ENCODE results near the gene HGF. TPM values are rescaled to one million over a fixed set of nuclear protein-coding genes. Genes with fewer than 3 reads are reported as not detected.
"Not testable (repeated sequence)": the region's sequence is repeated elsewhere in the genome, so short reads cannot be mapped to it uniquely, and the experiment has no call there.

Gene HGF
- total RNA-seq (not detected), total RNA-seq (0 to 5.3 (median 0.21) reads per million in 172 experiments)
- 1.3 TPM for polyA plus RNA-seq (2013, experiment 1 of 2)
- 1.4 TPM for polyA plus RNA-seq (2013, experiment 2 of 2)

DNA sequence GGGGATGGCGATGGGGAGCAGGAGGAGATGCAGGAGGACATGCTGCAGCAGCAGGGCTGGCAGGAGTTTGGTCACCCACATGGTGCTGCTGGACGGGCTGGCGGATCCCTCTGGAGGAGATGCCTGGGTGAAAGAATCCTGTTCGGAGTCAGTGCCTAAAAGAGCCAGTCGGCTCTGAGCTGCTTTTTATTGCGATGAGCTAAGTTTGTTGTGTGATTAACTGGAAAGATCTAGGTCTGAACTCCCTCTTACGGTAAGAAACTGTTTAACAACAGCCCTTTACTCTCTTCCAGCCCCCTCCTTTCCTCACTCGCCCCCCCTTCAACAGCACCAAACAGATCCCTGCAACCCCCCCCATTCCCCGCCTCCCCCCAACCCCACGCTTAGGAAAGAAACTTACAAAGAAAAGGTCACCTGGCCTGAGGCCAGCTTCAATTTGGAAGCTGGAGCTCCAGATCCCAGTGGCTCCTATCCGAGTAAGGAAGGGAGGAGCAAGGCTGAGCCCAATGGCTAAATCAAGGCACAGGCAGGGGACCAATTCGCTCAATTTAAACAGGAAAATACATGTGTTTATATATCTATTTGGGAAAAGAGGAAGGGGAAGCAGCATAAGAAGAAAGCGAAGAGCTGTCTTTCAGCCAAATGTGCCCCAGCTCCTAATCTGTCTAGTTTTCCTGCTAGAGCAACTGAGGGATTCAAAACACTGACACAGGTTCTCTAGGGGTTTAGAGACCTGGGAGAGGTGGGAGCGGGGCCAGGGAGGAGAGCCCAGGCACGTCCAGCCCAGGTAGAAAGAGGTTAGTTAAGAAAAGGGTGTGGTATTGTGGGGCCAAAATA, at the start of gene HGF:
TSS of gene HGF (minus strand) at position 157 of the 837 bp plus-strand sequence. CDS start at position 81, 76 bp downstream.
- intact Hi-C loops (cut with DNase I, micrococcal nuclease), result no loop called here
- no peak for DNase-seq
- ChIA-PET CTCF (no interaction called here), POLR2A (no interaction called here)
- Mint-ChIP-seq H3K9me3 (no peaks in the 10 kb centered on the region), H3K36me3 (ENCODE audit: low read depth) (no peaks in the 10 kb centered on the region), H3K4me3 (no peak within 1 kb of the TSS), H3K27ac (no peak within 1 kb of the TSS), H3K27me3 (no peaks in the 10 kb centered on the region), H3K4me1 (ENCODE audit: low read depth) (no peaks in the 10 kb centered on the region)
- peak within 1 kb of the TSS; percentile 22 for H3K4me3 ChIP-seq (ENCODE audit: low read length)
- H3K4me1 ChIP-seq (ENCODE audit: insufficient read depth, low read length), result no peaks in the 10 kb centered on the region
- H3K36me3 ChIP-seq (ENCODE audit: insufficient read depth, low read length), result no peaks in the 10 kb centered on the region
- TF ChIP-seq, protein P1, sequence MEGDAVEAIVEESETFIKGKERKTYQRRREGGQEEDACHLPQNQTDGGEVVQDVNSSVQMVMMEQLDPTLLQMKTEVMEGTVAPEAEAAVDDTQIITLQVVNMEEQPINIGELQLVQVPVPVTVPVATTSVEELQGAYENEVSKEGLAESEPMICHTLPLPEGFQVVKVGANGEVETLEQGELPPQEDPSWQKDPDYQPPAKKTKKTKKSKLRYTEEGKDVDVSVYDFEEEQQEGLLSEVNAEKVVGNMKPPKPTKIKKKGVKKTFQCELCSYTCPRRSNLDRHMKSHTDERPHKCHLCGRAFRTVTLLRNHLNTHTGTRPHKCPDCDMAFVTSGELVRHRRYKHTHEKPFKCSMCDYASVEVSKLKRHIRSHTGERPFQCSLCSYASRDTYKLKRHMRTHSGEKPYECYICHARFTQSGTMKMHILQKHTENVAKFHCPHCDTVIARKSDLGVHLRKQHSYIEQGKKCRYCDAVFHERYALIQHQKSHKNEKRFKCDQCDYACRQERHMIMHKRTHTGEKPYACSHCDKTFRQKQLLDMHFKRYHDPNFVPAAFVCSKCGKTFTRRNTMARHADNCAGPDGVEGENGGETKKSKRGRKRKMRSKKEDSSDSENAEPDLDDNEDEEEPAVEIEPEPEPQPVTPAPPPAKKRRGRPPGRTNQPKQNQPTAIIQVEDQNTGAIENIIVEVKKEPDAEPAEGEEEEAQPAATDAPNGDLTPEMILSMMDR (IDR thresholded peaks at IDR 0.05), result no peak
- no peak for ATAC-seq (ENCODE audit: poor library complexity)
- no peaks in the 10 kb centered on the region for H3K27me3 ChIP-seq (ENCODE audit: control insufficient read depth in 1 of 2, insufficient read depth in 2 of 2, low read length in 2 of 2)
- peaks cover 0 to 11% of the 10 kb centered on the region in 2 experiments for H3K9me3 ChIP-seq (ENCODE audit: control insufficient read depth in 1 of 2, insufficient read depth in 1 of 2, low read length in 2 of 2)
- no peak within 1 kb of the TSS for H3K27ac ChIP-seq (ENCODE audit: low read depth in 1 of 2, low read length in 2 of 2)

DNA sequence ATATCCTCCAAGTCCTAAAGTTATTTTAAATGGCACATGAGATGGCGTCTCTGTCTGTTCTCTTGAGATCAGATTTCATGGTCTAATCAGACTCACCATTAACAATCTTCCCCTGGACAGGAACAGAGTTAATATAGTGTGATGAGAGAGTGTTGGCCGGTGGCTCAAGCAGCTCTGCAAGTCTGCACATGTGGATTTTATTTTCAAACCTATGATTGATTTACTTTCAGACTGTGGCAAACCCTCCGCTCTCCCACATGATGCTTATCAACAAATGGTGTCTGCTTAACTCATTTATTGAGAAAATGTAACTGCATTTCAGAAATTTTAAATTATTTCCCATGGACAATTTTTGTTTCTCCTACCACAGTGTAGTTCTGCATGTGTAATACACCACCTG, 46.5 kb upstream of the HGF start:
- no peaks in the 10 kb centered on the region for H3K36me3 ChIP-seq (ENCODE audit: insufficient read depth, low read length)
- H3K27me3 ChIP-seq (ENCODE audit: control insufficient read depth in 1 of 2, insufficient read depth in 2 of 2, low read length in 2 of 2), result no peaks in the 10 kb centered on the region
- H3K4me3 ChIP-seq (ENCODE audit: low read length), result no peak overlapping the region
- ATAC-seq (ENCODE audit: poor library complexity) (no peak), DNase-seq (no peak)
- ChIA-PET CTCF (no interaction called here), POLR2A (no interaction called here)
- H3K27ac ChIP-seq (ENCODE audit: low read depth in 1 of 2, low read length in 2 of 2), result no peak overlapping the region
- Mint-ChIP-seq H3K36me3 (ENCODE audit: low read depth) (no peaks in the 10 kb centered on the region), H3K27me3 (no peaks in the 10 kb centered on the region), H3K27ac (no peak overlapping the region), H3K9me3 (peaks cover 2% of the 10 kb centered on the region), H3K4me3 (no peak overlapping the region), H3K4me1 (ENCODE audit: low read depth) (no peaks in the 10 kb centered on the region)
- peaks cover 0 to 7% of the 10 kb centered on the region in 2 experiments for H3K9me3 ChIP-seq (ENCODE audit: control insufficient read depth in 1 of 2, insufficient read depth in 1 of 2, low read length in 2 of 2)
- TF ChIP-seq, protein P1 (IDR thresholded peaks at IDR 0.05), result no peak
- no peaks in the 10 kb centered on the region for H3K4me1 ChIP-seq (ENCODE audit: insufficient read depth, low read length)
- intact Hi-C loops (cut with DNase I, micrococcal nuclease), result no loop called here

DNA sequence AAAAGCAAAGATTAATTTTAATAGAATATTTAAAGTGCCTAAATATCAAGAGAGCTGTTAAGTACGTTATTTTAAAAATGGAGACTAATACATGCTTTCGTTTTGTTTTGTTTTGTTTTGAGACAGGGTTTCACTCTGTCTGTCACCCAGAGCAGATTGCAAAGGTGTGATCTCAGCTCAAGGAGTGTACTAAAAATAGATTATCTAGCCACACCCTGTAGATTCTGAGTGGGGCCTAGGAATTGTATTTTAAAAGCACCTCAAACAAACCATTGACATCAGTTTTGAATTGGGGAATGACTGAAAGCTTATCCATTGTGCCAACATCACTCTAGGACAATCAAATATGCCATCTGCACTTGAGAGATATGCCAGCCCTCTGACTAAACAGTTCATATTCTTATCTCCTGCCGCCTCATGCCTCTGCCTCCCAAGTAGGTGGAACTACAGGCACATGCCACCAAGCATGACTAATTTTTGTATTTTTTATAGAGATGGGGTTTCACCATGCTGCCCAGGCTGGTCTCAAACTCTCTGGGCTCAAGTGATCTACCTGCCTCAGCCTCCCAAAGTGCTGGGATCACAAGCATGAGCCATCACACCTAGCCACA, 43.1 kb upstream of the HGF start:
- H3K4me3 ChIP-seq (ENCODE audit: low read length); H3K9me3 Mint-ChIP-seq; POLR2A ChIA-PET; H3K27me3 Mint-ChIP-seq; H3K4me1 Mint-ChIP-seq (ENCODE audit: low read depth); H3K27me3 ChIP-seq (ENCODE audit: control insufficient read depth in 1 of 2, insufficient read depth in 2 of 2, low read length in 2 of 2); H3K27ac Mint-ChIP-seq; H3K36me3 Mint-ChIP-seq (ENCODE audit: low read depth); ATAC-seq (ENCODE audit: poor library complexity); CTCF ChIA-PET; DNase-seq; intact Hi-C loops (cut with DNase I, micrococcal nuclease); H3K27ac ChIP-seq (ENCODE audit: low read depth in 1 of 2, low read length in 2 of 2); H3K4me3 Mint-ChIP-seq; H3K9me3 ChIP-seq (ENCODE audit: control insufficient read depth in 1 of 2, insufficient read depth in 1 of 2, low read length in 2 of 2); H3K4me1 ChIP-seq (ENCODE audit: insufficient read depth, low read length); H3K36me3 ChIP-seq (ENCODE audit: insufficient read depth, low read length): not testable (repeated sequence)
